ENCODE data around the gene CYFIP2.

DNA sequence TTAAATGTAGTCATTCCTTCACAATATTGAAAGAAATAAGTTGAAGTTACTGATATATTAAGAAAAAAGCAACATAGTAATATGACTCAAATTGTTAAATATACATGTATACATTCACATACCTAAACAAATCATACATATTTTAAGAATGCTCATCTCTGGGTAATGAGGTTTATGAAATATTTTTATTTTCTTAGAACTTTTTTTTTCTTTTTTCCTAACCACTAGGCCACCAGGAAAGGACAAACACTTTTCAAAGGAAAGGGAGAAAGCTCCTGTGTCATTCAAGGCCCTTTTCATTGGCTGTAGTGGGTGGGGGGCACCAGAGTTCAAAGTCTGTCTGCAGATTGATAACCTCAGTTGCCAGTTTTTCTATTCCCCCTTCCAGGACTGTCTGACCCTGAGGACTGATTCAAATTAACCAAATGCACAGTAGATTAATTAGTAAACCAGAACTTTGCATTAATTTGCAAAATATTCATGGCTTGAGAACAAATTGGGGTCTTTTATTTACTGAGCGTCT lies 121.2 kb downstream of the CYFIP2 start:
- no peak for TF ChIP-seq CTCF (IDR thresholded peaks at IDR 0.05; ENCODE audit: insufficient read depth, low read length)
- TF ChIP-seq POLR2AphosphoS5 (IDR thresholded peaks at IDR 0.05; ENCODE audit: low read depth): no peak
- no peak for TF ChIP-seq REST (IDR thresholded peaks at IDR 0.05; ENCODE audit: insufficient replicate concordance, low read depth)
- no peak for TF ChIP-seq GABPA (IDR thresholded peaks at IDR 0.05; ENCODE audit: low read depth)

All from HL-60 (cell line).